RCC 7860 (cell line): ENCODE measurements around the gene MBD6.
"Not testable (repeated sequence)": the region's sequence is repeated elsewhere in the genome, so short reads cannot be mapped to it uniquely, and the experiment has no call there.

ENCODE experiments used
- DNase-seq: peaks from one replicate; pipeline ENCODE4 v3.0.0-alpha.2; 2015; ENCODE audit warnings: low spot score
- FAIRE-seq: peaks from 2 replicates; lab custom pipeline; 2012; peaks lifted over from hg19 to GRCh38; lab: Jason Lieb, UNC

MBD6 gene

DNA sequence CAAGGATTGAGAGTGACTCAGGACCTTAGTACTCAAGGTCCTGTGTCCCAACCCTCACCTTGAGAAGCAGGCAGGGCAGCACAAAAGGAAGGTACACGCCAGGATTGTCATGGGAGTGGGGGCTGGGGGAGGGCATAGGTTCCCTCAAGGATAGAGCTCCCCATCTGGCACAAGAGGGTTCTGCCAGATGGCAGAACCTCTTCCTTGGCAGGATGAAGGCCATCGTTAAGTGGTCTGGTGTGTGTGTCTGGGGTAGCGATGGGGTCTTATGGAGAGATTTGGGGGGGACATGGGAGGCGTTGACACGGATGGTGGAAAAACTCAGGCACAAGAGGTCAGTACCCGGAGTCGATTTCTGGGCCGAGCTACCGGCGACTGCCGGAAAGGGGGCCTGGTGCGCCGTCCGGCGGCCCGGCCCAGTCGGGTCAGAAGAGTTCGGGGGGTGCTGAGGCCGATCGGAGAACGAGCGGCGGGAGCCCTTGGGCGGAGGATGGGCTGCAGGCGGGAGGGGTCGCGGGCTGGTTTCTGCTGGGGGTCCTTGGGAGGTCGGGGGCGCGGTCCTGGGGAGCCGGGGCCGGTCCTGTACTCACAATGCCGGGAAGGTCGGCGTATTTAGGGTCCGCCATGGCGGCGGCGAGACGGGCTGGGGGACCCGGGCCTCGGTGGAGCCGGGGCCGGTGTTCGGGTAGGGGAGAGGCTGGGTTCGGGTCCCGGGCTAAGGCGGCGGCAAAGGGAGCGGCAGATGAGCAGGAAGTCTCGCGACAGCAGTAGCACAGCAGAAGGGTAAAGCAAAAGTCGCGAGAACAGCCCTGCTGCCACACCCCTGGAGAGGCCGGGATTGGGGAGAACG lies 24.0 kb downstream of the MBD6 start, which contains the start of gene DCTN2:
TSS of gene DCTN2 (minus strand) at position 755 of the 850 bp plus-strand sequence. CDS start at position 626, 129 bp downstream.
- FAIRE-seq: no peak
- DNase-seq: peak; percentile 92

DNA sequence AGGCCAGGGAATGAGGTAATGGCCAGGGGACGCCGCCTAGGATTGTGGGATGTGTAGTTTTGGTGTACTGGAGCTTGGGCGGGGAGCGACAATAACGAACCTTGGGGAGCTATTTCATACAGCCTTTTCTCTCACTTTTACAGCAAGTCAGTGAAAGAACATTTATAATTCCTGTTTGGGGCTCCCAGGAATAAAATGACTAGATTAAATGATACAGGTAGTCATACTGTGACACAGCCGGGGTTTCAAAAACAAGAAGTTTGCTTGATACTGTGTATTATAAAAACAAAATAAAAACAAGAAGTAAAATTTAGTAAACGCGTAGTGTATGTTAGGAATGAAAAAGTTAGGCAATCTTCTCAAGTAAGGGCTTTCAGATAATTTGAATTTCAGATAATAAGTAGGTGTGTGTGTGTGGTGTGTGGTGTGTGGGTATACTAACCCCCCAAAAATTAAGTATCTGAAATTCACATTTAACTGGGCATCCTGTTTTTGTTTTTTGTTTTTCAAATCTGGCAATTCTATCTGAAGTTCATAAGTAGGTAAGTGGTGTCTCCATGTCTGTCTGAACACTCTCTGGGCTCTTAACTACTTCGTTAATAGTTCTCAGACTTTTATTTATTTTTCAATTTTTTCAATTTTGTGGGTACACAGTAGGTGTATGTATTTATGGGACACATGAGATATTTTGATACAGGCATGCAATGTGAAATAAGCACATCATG lies 24.8 kb downstream of the MBD6 start:
- no peak for DNase-seq
- peak; percentile 70 for FAIRE-seq

DNA sequence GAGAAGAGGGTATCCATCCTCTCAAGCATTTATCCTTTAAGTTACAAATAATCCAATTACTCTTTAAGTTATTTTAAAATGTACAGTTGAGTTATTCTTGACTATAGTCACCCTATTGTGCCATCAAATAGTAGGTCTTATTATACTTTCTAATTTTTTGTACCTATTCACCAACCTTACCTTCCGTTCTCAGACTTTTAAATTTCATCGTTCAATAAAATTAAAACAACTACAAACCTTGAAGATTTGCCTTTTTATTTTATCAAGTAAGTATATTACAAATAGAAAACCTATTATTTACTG lies 25.3 kb downstream of the MBD6 start:
- FAIRE-seq (no peak), DNase-seq (no peak)

DNA sequence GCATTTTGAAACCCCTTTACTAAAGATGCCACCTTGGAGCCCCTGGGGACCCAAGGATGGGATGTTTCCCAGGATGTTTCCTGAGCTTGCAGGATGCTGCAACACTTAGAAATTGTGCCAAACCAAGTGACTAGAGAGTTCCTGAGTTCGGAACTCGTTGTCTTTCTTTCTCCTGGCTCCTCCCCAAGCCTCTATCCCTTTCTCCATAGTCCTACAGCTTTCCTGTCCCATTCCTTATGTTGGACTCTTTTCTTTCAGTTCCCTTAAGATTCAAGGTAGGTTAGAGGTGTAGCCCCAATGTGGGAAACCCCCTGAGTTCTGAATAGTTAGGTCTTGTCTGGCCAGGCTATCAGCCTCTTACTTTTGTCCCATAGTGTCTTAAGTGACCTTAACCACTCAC lies 25.9 kb downstream of the MBD6 start:
- DNase-seq: no peak
- FAIRE-seq: no peak

DNA sequence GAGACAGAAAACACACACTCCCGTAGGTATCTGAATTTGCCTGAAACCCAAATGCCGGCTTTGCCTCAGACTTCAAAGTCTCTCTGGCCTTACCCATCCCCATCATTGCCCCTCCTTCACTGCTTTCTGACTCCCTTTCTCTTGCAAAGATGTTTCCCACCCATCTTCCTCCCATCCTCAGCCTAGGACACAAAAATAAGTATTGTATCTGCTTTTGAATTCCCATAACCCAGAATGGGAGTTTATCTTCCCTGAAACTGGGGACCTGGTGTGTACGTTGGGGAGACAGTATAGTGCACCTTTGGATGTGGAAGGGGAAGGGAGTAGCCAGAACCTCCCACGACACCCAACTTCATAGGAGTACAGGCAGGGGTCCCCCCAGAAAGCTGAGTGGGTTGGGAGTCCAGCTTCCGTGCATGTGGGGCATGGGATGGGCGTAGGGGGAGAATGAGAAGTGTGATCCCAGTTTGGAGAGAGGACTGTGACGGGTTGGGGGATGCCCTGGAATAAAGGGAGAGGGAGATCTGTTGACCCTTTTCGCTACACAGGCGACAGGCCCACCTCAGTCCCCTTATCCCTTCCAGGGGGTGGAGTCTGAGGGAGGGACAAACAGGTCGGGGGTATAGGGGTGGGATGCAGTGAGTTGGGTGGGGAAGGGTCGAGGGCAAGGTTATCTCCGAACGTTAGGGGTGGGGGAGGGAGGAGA lies 26.7 kb downstream of the MBD6 start:
- FAIRE-seq (no peak), DNase-seq (no peak)

DNA sequence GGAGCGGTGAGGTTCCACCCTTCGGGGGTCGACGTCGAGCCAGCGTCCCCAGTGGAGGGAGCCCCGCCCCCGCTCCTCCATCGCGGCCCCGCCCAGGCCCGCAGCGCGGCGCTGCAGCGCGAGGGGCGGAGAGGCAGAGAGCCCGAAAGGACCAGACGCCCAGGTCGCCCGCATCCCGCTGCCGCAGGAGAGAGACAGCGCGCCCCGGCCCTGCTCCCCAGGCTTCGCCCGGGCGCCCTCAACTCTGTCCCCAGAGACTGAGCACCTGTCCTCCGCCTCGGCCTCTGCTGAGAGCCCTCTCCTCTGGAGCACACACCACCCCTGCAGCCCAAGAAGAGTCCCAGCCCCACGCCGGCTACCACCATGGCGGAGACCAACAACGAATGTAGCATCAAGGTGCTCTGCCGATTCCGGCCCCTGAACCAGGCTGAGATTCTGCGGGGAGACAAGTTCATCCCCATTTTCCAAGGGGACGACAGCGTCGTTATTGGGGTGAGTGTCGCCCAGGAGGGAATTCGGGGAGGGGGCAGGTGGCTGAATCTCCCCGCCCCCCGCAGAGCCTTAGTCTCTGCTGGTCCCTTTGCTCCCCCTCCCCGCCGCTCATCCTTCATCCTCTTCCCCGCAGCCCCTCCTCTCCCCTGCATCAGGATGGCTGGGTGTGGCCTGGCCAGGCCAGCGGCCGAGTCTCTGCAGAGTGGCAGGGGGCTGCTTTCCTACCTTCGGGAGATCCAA lies 27.5 kb downstream of the MBD6 start, which contains the start of gene KIF5A:
TSS of gene KIF5A (plus strand) at position 136 of the 732 bp plus-strand sequence. CDS start at position 364, 228 bp downstream.
- no peak for FAIRE-seq

DNA sequence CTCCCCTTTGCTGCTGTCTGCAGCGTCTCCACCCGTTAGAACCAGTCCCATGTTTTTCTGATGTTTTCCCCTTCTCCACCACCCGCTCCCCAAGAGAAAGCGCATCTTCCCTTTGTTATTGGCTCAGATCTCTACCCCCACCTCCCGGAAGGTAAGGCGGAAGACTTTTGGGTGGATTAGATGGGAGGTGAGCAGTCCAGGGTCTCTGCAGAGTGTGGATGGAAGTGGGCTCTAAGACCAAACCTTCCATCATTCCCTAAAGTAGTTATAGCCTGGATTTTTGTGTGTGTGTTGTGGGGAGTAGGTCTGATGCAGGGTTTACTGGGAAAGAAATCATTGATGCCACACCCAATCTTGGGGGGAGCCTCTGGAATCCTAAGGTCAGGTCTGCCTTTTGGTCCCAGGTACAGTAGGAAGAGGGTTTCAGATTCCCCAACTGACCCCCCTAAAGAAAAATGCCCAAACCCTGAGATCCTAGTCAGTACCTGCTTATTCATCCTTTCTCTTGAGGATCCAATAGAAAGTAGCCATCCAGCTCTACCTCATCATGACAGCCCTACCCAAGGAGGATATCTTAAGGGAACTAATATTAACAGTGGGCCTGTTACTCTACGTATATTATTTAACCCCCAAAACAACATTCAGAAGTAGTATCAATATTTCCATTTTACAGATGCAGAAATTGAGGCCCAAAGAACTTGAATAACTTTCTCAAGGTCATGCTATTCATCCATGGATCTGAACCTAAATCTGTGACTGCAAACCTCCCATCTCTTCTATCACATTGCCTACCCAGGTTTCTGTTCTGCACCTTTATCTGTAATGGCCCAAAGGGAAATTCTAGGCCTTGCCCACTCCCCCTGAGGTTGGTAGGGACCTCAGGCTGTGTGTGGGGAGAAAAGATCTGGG lies 28.3 kb downstream of the MBD6 start:
- DNase-seq (no peak), FAIRE-seq (no peak)

More for the DNA sequence above, 27.5 kb downstream of the MBD6 start, which contains the start of gene KIF5A:
- no peak for DNase-seq

DNA sequence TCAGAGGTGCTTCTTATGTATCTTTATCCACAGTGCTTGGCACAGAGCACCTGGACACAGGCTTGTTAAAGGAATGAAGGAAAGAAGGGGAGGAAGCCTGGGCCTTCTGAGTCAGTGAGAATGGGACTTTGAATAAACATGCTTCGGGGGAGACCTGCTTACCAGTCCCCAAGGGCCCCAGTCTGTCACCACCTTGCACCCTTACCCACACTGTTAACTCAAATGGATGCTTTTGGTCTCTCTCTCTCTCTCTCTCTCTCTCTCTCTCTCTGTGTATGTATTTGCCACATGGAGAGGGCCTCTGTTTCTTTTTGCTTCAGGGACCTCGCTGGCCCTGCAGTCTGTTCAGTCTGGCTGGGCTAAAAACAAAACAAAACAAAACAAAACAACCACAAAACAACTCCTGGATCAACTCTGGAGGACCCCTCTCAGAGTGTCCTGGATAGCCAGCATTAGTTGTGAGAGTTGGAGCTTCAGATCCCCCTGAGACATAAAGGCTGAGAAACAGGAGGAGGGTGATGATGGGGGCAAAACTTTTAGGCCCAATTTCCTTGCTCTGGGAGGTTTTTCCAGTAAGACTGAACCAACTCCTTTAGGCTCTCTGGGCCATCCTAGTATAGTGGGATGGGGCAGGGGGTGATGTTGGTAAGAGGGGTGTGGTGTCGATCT lies 29.1 kb downstream of the MBD6 start:
- DNase-seq: no peak
- FAIRE-seq: no peak

DNA sequence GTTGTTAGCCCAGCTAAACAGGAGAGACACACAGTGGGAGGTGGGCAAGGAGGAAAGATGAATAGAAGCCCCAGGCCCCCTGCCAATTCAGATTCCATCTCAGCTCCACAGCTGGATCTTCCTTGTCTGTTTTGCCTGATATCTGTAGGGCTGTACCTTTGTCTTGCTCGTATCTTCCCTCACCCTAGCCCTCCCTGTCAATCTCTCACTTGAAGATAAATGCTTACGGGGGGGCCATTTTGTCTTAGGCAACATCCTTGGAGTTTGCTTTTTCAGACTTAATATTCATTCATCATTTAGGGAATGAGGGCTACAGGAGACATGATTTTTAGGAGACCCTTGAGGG lies 29.7 kb downstream of the MBD6 start:
- DNase-seq: no peak

DNA sequence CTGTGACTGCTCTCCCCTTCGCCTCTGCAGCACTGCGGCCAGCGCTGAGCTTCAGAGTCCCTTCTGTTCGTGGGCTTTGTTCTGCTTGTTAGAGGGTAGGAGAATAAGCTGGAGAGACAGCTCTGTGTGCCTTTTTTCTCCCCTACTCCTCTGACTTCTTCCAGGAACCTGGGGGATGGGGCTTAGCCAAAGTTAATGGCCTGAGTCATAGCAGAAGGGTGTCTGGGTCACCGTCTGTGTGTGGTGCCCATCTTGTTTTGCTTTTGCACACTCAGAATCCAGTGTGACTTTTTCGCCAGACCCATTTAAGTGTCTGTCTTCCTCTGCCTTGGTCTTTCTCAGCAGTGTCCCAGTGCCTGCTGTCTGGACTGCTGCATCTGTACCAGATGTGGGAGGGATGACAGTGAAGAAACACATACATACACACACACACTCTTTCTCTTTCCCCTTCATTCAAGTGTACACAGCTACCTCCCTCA lies 30.2 kb downstream of the MBD6 start:
- FAIRE-seq (no peak), DNase-seq (no peak)

More for the DNA sequence above, 29.7 kb downstream of the MBD6 start:
- no peak for FAIRE-seq

DNA sequence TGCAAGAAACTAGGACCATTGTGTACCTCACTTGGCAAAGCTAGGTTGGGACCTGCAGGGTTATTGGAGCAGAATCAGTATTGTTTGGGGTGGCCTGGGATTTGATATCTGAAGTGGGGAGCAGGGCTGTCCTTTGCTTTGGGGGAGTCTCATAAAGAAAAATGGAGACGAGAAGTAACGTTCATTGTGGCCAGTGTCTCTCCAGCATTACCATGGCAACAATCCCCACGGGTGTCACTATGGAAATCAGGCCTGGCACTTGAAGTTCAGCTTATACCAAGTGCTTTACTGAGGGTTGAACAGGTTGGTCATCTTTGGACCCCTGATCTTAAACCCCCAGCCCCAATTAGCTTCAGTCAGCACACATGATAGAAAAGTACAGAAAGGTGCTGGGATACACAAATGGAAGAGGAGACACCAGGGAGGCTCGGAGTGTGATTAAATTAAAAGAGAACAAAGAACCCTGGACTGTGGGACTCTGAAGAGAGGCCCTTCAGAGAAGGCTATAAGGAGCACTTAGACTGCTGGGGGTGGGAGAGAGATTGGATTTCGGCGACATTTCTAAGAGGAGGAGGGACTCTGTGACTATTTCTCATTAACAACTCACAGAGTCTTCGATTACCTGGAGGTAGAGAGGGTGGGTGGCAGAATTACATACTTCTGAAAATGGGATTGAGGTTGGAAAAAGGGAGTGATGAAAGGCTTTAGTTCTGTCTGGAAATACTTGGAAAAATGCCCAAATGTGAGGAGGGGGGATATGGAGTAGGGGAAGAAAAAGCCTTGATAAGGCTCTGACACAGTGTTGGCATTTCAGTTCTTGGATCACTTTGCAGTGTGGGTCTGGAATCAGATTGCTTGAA lies 30.9 kb downstream of the MBD6 start:
- DNase-seq: no peak
- FAIRE-seq: no peak

DNA sequence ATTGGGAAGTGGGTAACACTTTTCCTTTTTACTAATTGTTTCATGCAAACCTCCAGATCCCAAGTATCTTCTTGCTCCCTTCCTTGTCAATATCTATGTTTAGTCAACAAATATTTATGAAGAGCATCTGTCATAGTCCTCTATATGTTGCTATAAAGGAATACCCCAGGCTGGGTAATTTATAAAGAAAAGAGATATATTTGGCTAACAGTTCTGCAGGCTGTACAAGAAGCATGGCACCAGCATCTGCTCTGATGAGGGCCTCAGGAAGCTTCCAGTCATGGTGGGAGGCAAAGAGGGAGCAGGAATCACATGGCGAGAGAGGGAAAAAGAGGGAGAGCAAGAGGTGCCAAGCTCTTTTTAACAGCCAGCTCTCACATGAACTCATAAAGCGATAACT lies 31.8 kb downstream of the MBD6 start:
- FAIRE-seq (no peak), DNase-seq (no peak)

DNA sequence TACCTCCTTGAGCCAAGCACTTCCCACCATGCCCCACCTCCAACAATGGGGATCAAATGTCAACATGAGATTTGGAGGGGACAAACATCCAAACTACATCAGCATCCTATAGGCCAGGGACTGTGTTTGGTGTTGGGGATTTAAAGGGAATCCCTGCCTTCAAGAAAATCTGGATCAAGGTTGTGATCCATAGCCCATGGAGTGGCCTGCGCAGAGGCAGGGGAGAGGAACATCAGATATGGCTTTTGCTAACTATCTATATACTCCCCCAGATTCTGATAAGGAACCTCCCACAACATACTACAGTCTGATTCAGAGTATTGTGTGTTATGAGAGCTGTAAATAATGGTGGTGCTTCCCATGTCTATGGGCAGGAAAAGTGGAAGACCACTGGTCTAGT lies 32.3 kb downstream of the MBD6 start:
- no peak for FAIRE-seq
- no peak for DNase-seq

DNA sequence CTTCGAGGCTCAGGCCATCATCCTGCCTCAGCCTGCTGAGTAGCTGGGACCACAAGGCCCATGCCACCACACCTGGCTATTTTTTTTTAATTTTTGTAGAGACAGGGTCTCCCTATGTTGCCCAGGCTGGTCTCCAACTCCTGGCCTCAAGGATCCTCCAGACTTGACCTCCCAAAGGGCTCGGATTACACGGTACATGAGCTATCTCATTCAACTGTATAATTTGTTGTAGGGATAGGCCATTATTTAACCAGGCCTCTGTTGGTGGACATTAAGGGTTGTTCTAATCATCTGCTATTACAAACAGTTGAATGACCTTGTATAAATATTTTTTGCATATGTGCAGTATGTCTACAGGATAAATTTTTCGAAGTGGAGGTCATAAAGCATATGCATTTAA lies 36.2 kb downstream of the MBD6 start:
- DNase-seq (no peak), FAIRE-seq (no peak)

DNA sequence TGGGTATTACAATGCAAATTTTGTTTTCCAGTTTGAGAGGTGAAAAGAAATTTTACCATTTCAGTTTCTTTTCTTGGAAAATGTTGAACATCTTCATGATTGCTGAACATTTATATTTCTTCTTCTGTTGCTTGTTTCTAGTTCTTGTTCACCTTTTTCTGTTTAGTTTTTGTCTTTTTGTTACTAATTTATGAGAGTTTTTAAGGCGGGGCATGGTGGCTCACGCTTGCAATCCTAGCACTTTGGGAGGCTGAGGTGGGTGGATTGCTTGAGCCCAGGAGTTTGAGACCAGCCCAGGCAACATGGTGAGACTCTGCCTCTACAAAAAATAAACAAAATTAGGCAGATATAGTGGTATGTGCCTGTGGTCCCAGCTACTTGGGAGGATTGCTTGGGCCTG lies 37.9 kb downstream of the MBD6 start:
- FAIRE-seq (no peak), DNase-seq (no peak)

DNA sequence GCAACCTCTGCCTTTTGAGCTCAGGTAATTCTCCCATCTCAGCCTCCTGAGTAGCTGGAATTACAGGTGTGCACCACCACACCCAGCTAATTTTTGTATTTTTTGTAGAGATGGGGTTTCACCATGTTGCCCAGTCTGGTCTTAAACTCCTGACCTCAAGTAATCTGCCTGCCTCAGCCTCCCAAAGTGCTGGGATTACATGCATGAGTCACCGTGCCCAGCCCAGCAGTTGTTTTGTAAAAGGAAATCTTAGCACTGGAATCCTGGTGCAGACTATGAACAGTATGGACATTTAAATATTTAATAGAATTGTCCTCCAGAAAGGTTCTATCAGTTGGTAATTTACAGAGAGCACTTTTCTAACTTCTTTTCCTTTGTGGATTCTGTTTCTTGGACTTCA lies 38.5 kb downstream of the MBD6 start:
- not testable (repeated sequence) for FAIRE-seq, DNase-seq

DNA sequence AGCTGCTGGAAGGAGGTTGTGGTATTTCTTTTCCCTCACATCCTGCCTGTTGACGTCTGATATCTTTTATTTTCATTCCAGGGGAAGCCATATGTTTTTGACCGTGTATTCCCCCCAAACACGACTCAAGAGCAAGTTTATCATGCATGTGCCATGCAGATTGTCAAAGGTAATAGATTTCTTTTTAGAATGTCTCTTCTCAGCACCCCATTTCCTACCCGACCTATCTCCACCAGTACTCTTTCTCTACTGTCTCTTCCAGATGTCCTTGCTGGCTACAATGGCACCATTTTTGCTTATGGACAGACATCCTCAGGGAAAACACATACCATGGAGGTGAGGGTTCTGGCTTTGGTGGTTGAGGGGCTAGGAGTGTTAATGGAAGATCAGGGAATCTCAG lies 40.7 kb downstream of the MBD6 start:
- DNase-seq: no peak
- FAIRE-seq: no peak

DNA sequence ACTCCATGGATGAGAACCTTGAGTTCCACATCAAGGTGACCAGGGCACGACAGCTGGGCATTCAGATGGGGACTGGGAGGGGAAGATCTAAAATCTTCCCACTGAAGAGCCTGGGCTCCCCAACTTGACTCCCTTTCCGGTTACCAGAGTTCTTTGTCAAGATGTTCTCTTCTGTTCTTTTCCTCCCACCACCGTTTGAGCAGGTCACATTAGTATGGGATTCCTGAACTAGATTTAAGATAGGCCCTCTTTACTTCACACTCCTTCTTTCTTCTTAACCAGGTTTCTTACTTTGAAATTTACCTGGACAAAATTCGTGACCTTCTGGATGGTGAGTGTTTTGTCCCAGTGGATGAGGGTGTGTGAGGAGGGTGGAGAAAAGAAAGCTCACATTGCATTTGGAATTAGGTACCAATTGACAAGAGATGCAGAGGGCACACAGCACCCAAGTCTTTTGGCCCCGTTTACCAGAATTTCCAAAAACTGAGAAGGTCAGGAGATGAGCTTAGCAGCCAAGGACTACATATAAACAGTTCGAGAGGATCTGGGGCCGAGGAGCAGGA lies 41.6 kb downstream of the MBD6 start:
- no peak for FAIRE-seq

More for the DNA sequence above, 41.6 kb downstream of the MBD6 start:
- no peak for DNase-seq
